GM19035 (cell line): ENCODE results near the gene ASPDH.

Experiments used
- ATAC-seq: cut with Tn5 transposase; IDR thresholded peaks from one replicate; pipeline ENCODE4 v1.9.1; 2021; ENCODE audit not compliant: unreplicated experiment

The ASPDH gene

DNA sequence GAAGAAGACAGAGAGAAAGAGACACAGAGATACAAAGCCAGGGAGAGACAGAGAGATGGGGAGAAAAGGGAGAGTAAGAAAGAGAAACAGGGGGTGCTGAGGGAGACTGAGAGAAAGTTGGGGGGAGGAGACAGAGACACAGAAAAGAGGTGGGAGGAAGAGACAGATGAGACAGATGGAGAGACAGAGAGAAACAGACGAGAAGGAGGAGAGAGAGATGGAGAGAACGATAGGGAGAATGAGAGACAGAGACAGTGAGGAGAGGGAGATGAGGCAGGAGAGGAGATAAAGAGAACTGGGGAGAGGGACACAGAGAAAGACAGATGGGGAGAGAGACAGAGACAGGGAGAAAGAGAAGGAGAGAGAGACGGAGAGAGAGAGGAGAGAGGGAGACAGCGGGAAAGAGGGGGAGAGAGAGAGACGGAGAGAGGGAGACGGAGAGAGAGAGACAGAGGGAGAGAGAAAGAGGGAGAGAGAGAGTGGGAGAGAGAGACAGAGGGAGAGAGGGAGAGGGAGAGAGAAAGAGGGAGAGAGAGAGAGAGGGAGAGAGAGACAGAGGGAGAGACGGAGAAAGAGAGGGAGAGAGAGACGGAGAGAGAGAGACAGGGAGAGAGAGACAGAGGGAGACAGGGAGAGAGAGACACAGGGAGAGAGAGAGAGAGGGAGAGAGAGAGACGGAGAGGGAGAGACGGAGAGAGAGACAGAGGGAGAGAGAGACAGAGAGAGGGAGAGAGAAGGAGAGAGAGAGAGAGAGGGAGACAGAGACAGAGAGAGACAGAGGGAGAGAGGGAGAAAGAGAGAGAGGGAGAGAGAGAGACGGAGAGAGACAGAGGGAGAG is 15.3 kb downstream of the ASPDH start:
- ATAC-seq: no peak

DNA sequence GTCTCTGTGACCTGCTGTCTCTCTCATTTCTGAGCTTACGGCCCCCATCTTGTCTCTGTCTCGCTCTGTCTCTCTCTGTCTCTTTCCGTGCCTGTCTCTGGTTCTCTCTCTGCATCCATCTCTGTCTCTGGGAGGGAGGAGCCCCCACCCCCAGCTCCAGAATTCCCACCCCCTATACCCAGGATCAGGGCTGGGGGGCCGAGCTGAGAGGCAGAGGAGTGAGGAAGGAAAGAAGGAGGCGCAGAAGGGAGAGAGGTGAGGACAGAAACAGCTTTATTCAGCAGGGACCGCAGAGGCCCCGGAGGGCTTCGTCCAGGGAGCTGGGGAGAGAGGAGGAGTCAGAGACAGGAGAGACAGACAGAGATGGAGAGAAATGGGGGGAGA is 16.7 kb downstream of the ASPDH start:
- ATAC-seq: no peak

DNA sequence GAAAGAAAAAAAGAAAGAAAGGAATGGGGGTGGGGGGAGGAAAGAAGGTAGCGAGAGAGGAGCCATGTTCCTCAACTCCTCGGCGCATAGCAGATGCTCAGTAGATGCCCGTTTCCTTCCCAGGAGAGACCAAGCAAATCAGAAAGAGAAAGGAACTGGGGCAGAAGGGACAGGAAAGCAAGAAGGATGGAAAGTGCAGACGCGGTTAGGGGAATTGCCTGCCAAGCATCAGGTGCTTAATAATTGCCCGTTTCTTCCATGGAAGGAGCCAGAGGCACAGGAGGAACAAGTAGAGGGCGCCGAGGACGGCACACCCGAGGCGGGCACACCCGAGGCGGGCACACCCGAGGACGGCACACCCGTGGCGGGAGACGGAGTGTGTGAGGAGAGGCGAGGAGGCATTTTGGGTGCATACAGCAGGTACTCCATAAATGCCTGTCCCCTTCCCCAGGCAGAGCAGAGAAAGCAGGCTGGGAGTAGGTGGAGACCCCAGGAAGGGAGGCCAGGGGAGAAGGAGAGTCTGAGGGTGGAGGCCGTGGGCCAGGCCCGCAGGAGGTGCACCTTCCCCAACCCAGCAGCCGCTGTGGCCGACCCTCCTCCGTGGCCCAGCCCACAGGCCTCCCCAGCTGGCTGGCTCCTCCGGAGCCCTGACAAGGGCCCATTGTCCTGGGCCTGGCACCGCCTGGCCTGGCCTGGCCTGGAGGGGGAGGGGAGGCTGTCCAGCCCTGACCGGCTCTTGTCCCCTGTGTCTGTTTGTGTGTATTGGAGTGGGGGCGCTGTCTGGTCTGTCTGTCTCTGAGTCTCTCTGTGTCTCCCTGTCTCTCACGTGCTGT is 17.3 kb downstream of the ASPDH start:
- ATAC-seq: no peak

DNA sequence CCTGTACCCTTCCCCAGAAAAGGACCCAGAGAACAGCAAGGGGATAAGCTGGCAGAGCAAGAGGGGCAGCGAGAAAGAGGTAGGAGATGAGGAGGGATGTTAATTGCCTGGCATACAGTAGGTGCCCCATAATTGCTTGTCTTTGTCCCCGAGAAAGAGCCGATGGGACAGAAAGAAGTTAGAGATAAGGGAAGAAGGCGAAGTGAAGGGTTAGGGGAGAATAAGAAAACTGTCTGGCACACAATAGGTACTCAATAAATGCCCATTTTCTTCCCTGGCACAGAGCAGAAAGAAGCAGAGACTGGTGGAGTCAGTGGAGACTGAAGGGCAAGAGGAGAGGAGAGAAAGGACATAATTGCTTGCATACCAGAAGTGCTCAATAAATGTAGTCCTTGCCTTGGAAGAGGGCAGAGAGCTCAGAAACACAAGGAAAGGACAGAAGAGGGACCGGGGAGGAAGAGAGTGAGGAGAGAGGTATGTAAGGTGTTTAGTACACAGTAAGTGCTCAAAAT is 18.6 kb downstream of the ASPDH start:
- no peak for ATAC-seq

DNA sequence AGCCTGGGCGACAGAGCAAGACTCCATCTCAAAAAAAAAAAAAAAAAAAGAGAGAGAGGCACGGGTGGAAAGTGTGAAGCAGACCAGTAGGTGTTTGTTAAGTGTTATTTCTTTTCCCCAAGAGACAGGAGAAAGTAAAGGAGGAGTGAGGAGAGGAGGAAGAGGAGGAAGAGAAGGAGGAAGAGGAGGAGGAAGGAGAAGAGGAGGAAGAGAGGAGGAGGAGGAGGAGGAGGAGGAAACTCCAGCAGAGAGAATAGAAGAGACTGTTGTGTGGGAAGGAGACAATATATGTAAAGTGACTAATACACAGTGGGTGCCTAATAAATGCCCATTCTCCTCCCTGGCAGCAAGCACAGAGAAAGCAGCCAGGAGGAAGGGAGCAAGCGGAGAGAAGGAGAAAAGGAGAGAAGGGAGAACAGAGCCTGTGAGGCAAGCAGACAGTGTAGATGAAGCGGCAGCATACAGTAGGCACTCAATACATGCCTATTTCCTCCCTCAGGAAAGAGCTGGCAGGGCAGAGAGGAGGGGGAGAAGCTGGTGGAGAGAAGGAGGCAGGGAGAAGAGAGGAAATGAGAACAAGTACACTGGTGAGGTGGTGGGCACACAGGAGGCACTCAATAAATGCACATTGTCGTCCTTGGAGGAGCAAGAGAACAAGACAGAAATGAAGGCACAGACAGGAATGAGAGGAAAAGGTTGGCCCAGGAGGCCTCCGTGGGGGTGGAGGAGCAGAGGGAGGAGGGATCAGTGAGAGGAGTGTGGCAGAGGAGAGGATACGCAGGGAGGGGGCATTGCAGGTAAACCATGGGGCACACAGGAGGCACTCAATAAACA is 19.3 kb downstream of the ASPDH start:
- ATAC-seq: no peak

DNA sequence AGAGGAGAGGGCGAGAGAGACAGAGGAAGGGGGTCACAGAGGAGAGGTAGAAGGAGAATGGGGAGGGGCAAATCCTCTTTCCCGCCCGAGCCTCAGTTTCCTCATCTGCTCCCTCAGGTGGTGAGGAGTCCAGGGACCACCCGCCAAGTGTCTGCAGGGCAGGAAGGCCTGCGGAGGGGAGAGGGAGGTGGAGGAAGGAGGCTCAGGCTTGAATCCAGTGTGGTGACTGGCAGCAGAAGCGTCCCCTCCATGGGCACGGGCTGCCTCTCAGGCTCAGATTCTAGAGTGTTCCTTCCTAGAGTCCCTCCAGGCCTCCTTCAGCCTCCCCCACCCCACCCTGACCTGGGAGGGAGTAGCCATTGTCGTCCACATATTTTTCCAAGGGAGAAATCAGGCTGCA is 20.5 kb downstream of the ASPDH start:
- ATAC-seq: no peak

DNA sequence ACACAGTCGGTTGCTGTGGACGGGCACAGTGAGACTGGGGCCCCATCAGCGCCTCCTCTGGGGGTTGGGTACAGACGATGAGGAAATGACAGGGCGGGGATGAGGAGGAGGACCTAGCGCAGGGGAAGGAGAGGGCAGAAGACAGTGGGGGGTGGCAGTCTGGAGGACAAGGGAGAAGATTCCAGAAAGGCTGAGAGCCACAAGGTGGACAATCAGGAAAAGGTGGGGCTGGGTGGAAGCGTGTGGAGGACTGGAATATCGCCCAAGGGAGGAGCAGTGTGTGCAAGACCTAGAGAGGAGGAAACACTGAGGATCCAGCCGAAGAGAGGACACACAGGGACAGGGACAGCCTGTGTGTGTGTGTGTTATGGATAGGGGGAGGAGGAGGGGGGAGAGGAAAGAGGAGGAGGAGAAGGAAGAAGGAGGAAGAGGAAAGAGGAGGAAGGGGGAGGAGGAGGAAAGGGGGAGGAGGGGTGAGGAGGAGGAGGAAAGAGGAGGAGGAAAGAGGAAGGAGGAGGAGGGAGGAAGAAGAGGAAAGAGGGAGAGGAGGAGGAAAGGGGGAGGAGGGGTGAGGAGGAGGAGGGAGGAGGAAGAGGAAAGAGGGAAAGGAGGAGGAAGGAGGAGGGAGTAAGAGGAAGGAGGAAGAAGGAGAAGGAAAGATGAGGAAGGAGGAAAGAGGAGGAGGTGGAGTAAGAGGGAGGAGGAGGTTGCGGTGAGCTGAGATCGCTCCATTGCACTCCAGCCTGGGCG is 21.2 kb downstream of the ASPDH start:
- no peak for ATAC-seq

DNA sequence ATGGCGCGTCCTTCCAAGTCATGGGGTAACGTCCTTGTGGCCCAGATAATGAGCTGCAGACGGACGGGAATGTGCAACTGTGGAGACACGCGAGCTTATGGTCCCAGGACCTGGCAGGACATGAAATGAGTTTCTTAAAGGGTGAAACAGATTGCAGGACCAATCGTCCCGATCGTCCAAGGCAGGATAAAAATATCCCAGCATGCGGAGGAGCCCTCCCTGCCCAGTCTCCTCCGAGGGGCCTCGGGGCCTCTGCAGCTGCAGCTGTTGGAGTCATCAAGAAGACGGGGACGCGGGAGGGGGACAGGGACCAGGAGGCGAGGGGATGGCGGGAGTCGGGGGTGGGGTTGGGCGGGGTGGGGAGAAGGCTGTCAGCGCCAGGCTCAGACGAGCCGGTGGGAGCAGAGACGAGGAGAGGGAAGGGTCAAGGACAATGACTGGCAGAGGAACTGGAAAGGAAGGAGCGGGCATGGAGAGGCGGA is 22.7 kb downstream of the ASPDH start:
- no peak for ATAC-seq

DNA sequence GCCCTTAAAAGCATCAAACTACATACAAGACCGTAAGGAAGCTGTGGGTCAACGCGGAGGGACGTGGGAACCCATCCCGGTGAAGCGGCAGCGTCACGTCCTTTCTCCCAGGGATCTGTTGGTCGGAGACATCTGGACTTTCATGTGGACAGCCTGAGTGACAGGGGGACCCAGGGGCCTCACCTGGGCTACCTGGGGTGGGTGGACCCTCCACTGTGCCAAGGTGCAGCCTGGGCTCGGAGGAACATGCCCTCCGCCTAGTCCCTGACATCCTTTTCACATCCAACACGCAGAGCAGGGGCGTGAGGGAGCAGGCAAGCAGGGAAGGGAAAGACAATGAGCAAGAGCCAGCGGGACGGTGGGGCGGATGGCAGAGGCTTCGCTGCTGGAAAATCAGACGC is 23.3 kb downstream of the ASPDH start:
- ATAC-seq: no peak

DNA sequence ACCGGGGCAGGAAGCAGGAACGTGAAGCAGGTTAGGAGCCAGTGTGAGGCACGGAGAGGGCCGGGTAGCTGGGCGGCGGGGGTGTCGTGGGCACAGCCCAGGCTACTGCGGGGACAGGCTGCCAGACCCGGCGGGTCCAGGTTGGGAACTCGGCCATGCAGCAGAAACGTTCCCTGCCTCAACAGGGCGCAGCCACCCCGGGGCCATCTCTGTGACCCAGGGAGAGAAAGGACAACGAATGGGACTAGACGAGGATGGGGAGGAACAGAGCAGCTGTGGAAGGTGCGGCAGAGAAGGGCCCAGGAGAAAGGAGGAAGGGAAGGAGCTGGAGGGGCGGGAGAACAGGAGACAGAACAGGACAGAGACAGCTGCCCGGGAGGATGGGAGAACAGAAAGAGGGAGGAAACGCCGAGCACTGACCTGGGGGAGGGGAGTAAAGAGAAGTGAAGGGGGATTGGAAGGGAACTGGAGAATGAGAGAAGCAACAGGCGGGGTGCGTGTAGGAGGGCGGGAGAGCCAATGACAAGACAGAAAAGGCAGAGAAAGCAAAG is 24.2 kb downstream of the ASPDH start:
- no peak for ATAC-seq

DNA sequence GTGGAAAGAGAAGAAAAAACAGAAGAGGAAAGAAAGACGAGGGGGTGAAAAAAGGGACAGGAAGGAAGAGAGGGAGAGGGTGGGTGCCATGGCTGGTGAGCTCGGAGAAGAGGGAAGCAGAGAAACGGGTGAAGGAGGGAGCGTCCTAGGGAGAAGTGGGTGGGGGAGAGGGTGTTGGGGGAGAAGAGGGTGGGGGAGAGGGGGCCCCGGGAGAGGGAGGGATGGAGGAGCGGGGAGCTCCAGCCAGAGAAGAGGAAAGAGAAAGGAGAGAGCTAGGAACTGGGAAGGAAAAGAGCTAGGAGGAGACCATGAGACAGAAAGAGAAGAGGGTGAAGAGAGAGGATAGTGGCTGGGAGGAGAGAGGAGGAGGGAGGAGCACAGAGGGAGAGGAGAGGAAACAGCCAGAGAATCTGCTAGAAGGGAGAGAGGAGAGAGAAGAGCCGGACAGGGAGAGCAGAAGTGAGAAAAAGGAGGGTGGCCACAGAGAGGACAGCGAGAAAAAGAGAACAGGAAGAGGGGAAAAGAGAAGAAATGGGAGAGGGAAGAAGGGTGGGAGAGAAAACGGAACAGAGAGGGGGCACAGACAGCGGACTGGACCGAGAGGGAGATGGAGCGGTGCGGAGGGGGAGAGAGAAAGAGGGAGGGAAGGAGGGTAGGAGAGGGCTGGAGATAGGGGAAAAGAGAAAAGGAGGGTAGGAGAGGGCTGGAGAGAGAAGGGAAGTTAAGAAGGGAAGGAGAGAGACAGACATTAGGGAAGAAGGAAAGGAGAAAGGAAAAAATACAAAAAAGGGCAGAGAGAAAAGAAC is 25.1 kb downstream of the ASPDH start:
- no peak for ATAC-seq

DNA sequence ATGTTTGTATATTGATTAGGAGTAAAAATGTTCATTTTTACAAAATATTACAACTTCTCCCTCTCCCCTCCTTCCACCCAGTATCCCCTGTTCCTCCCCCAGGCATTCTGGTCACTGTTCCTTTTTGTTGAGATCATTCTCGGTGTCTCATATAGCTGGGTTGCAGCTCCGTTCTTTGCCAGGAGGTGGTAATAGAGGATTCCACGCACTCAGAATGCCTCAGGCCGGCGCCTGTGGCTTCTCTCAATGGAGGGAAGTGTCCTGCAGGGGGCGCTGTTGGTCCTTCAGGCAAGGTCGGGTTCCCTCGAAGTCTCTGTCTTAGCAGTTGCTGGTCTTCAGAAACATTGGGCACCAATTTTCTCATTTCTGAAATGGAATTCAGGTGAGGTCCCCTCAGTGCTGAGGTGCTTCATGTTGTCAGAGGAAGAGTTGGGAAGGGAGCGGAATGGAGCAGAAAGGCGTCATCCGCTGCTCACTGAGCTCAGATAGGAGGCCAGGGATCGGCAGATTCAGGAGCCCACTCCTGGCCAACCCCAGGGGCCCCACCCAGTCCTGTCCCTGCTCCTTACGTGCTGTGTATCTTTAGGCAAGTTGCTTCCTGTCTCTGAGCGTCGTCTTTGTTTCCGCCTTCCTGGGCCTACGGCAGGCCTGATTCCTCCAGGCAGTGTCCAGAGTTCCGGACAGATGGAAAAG is 26.7 kb downstream of the ASPDH start:
- ATAC-seq: no peak

DNA sequence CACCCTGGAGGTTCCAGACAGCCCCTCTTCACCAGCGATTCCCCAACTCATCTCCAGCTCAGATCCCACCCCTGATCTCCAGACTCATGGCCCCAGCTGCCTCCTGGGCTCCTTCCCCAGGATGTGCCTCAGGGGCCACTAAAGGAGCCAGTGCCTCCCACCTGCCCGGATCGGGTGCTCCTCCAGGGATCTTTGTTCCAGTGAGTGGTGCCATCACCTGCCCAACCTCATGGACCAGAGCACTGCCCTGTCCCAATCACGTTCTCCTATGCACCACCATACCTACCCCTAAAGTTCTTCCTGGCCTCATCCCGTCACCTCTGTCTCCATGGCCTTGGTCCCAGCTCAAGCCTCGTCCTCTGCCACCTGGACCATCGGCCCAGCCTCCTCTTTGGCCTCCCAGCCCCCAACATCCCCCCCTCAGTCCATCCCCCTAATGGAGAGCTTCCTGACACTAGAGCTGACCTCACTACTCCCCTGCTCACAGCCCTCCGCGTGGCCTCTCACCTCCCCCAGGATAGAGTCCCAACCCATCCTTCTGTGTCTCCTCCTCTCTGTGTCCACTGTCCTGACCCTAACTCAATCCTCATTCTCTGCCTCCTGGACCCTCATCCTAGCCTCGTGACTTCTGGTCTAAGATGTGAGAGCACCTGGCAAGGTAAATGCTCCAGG is 28.3 kb downstream of the ASPDH start:
- ATAC-seq: no peak

DNA sequence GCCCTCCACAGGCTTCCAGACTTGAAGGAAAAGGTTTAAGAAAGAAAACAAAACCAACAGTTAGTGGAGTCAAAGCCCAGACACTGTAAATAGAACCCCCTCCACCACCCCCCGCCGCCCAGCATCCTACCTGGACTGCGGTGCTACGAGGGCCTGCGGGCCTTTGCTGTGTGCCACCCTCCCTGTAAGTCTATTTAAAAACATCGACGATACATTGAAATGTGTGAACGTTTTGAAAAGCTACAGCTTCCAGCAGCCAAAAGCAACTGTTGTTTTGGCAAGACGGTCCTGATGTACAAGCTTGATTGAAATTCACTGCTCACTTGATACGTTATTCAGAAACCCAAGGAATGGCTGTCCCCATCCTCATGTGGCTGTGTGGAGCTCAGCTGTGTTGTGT is 30.8 kb downstream of the ASPDH start:
- ATAC-seq: no peak

DNA sequence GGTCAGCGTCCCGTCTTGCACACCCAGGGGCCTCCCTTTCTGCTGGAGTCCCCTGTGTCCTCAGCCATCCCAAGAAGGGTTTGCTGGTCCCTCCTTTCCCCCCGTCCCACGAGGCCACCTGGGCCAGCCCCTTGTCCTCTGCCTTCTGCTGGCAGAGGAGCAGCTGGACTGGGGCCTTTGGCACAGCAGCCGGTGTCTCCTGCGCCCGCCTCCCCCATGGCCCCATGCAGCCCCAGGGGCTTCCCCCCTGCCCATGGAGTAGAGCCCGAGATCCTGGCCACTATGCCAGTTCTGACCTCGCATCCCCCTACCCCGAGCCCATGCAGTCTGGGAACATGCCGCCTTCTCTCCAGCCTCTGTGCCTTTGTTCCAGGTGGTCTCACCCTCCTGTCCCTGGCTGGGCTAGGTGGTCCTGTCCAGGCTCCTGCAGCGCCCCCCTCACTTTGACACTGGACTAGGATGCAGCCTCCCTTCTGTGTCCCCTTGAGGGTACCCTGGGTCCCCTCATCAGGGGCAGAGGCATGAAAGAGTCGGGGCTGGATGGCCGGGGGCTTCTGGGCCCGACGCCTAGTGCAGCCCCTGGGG is 31.4 kb downstream of the ASPDH start:
- ATAC-seq: no peak

DNA sequence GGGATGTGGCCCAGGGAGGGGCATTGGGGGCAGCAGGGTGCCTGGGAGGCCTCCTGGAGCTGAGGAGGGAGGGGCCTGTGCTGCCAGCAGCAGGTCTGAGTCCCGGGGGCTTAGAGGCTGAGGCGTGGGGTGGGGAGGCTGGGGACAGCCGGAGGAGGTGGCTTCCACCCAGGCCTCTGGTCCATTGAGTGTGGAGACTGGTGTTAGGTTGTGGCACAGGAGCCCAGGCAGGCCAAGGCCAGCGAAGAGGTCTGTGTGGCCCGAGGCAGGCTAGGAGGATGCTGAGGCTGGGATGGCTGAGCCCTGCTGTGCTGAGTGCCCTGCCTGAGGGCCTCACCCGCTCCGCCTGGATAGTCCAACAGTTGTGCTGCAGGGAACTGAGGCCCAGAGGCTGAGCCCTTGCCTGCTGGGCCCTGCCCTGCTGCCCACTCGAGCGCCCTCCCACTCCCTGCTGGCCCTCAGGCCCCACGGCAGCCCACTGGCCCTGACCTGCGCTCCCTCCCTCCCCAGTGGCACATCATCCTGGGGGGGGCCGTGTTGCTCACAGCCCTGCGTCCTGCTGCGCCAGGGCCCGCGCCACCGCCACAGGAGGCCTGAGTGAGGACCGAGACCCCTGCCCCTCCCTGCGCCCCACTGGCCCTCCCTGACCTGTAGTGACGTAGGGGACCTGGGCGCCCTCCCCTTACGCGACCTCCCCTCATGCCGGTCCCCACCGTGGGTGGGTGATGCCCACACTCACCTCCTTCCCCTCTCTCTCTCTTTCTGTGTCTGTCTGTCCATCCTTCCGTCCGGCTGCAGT is 32.2 kb downstream of the ASPDH start:
- no peak for ATAC-seq
